Neural cell (in vitro differentiated cells): ENCODE results near the gene HOXA3.

Experiments used
- MXI1 ChIP-seq: fragments of 450-650 bp; conservative IDR thresholded peaks from 2 replicates; pipeline ENCODE4 v1.6.1; 2014; ENCODE audit warnings: antibody characterized with exemption, mild to moderate bottlenecking; ENCODE audit not compliant: poor library complexity, severe bottlenecking
- POLR2AphosphoS5 ChIP-seq: IDR thresholded peaks from 2 replicates; pipeline ENCODE4 v1.6.1; 2012
- RAD21 ChIP-seq: fragments of 450-650 bp; conservative IDR thresholded peaks from 2 replicates; pipeline ENCODE4 v1.6.1; 2014; ENCODE audit warnings: antibody characterized with exemption, mild to moderate bottlenecking, moderate library complexity
- TAF1 ChIP-seq: IDR thresholded peaks from 2 replicates; pipeline ENCODE4 v1.6.1; 2012; ENCODE audit warnings: low read depth
- TF ChIP-seq, protein P1 (sequence below): fragments of 450-650 bp; IDR thresholded peaks from 2 replicates; pipeline ENCODE4 v1.5.1; 2014; ENCODE audit warnings: antibody characterized with exemption, mild to moderate bottlenecking, moderate library complexity; ENCODE audit not compliant: poor library complexity, severe bottlenecking
- TF ChIP-seq, protein P2 (sequence below): IDR thresholded peaks from 2 replicates; pipeline ENCODE4 v1.6.1; 2012; ENCODE audit warnings: borderline replicate concordance

DNA sequence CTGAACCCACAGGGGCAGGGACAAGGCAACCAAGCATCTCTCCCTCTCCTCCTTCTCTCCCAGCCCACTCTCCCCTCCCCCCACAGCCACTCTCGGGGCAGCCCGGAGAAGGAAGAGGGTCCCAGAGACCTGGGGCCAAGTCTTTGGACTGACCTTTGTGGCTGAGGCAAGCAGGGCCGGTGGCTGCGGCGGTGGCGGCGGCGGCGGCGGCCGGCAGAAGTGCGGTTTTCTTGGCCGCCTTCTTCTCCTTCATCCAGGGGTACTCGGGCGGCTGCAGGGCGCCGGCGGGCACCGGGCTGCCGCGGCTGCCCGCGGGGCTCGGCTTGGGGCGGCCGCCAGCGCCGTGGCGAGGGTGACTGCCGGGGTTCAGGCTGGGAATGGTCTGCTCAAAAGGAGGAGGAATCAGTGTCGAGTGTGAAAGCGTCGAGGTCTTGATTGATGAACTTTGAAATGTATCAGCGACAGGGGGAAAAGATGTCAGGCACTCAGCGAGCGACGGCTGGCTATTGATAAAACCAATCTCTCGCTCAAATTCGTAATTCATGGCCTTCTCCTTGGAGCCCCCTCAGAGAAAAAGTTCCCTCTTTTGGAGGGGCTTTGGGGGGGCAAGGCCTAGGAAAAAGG, 50.3 kb downstream of the HOXA3 start:
- TF ChIP-seq, protein P1, sequence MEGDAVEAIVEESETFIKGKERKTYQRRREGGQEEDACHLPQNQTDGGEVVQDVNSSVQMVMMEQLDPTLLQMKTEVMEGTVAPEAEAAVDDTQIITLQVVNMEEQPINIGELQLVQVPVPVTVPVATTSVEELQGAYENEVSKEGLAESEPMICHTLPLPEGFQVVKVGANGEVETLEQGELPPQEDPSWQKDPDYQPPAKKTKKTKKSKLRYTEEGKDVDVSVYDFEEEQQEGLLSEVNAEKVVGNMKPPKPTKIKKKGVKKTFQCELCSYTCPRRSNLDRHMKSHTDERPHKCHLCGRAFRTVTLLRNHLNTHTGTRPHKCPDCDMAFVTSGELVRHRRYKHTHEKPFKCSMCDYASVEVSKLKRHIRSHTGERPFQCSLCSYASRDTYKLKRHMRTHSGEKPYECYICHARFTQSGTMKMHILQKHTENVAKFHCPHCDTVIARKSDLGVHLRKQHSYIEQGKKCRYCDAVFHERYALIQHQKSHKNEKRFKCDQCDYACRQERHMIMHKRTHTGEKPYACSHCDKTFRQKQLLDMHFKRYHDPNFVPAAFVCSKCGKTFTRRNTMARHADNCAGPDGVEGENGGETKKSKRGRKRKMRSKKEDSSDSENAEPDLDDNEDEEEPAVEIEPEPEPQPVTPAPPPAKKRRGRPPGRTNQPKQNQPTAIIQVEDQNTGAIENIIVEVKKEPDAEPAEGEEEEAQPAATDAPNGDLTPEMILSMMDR, result no peak
- TF ChIP-seq POLR2AphosphoS5 (no peak), RAD21 (no peak), TAF1 (no peak), MXI1 (no peak)
- TF ChIP-seq, protein P2, sequence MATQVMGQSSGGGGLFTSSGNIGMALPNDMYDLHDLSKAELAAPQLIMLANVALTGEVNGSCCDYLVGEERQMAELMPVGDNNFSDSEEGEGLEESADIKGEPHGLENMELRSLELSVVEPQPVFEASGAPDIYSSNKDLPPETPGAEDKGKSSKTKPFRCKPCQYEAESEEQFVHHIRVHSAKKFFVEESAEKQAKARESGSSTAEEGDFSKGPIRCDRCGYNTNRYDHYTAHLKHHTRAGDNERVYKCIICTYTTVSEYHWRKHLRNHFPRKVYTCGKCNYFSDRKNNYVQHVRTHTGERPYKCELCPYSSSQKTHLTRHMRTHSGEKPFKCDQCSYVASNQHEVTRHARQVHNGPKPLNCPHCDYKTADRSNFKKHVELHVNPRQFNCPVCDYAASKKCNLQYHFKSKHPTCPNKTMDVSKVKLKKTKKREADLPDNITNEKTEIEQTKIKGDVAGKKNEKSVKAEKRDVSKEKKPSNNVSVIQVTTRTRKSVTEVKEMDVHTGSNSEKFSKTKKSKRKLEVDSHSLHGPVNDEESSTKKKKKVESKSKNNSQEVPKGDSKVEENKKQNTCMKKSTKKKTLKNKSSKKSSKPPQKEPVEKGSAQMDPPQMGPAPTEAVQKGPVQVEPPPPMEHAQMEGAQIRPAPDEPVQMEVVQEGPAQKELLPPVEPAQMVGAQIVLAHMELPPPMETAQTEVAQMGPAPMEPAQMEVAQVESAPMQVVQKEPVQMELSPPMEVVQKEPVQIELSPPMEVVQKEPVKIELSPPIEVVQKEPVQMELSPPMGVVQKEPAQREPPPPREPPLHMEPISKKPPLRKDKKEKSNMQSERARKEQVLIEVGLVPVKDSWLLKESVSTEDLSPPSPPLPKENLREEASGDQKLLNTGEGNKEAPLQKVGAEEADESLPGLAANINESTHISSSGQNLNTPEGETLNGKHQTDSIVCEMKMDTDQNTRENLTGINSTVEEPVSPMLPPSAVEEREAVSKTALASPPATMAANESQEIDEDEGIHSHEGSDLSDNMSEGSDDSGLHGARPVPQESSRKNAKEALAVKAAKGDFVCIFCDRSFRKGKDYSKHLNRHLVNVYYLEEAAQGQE, result no peak
